ENCODE measurements around the gene CMC1.
A peak's percentile ranks its signal among the peaks of the same experiment; 100 is the strongest.

Gene CMC1

GRCh38 chr3:28294667-28295413, 53.4 kb downstream of the CMC1 start:
- DNase-seq: no peak
- no peaks in the 10 kb centered on the region for H3K4me1 ChIP-seq (ENCODE audit: control insufficient read depth, insufficient read depth, low read length, poor library complexity, severe bottlenecking)
- H3K36me3 ChIP-seq (ENCODE audit: control insufficient read depth, insufficient read depth, low read length): no peaks in the 10 kb centered on the region
- H3K27ac ChIP-seq (ENCODE audit: insufficient read depth, low read length, poor library complexity, severe bottlenecking): no peak overlapping the region
- no peaks in the 10 kb centered on the region for H3K9me3 ChIP-seq (ENCODE audit: control insufficient read depth, low read length)
- H3K27me3 ChIP-seq (replicated peaks; ENCODE audit: control insufficient read depth, insufficient read depth, low read length, poor library complexity, severe bottlenecking): no peaks in the 10 kb centered on the region
- H3K4me3 ChIP-seq (ENCODE audit: insufficient read depth, low read depth, low read length, poor library complexity, severe bottlenecking): no peak overlapping the region

- no peaks in the 10 kb centered on the region for H3K27me3 ChIP-seq (replicated peaks; ENCODE audit: control insufficient read depth, insufficient read depth, low read length, poor library complexity, severe bottlenecking)
- no peak for DNase-seq
- H3K36me3 ChIP-seq (ENCODE audit: control insufficient read depth, insufficient read depth, low read length): no peaks in the 10 kb centered on the region
- H3K27ac ChIP-seq (ENCODE audit: insufficient read depth, low read length, poor library complexity, severe bottlenecking): no peak overlapping the region
- no peaks in the 10 kb centered on the region for H3K9me3 ChIP-seq (ENCODE audit: control insufficient read depth, low read length)
- no peak overlapping the region for H3K4me3 ChIP-seq (ENCODE audit: insufficient read depth, low read depth, low read length, poor library complexity, severe bottlenecking)
- no peaks in the 10 kb centered on the region for H3K4me1 ChIP-seq (ENCODE audit: control insufficient read depth, insufficient read depth, low read length, poor library complexity, severe bottlenecking)
Observed at GRCh38 chr3:28295898-28296490, 54.6 kb downstream of the CMC1 start.

- no peak overlapping the region for H3K27ac ChIP-seq (ENCODE audit: insufficient read depth, low read length, poor library complexity, severe bottlenecking)
- no peak for DNase-seq
- no peaks in the 10 kb centered on the region for H3K27me3 ChIP-seq (replicated peaks; ENCODE audit: control insufficient read depth, insufficient read depth, low read length, poor library complexity, severe bottlenecking)
- no peak overlapping the region for H3K4me3 ChIP-seq (ENCODE audit: insufficient read depth, low read depth, low read length, poor library complexity, severe bottlenecking)
- H3K36me3 ChIP-seq (ENCODE audit: control insufficient read depth, insufficient read depth, low read length): no peaks in the 10 kb centered on the region
- no peaks in the 10 kb centered on the region for H3K9me3 ChIP-seq (ENCODE audit: control insufficient read depth, low read length)
- no peaks in the 10 kb centered on the region for H3K4me1 ChIP-seq (ENCODE audit: control insufficient read depth, insufficient read depth, low read length, poor library complexity, severe bottlenecking)
Observed at GRCh38 chr3:28299705-28300104, 58.3 kb downstream of the CMC1 start.

- no peak overlapping the region for H3K27ac ChIP-seq (ENCODE audit: insufficient read depth, low read length, poor library complexity, severe bottlenecking)
- no peak overlapping the region for H3K4me3 ChIP-seq (ENCODE audit: insufficient read depth, low read depth, low read length, poor library complexity, severe bottlenecking)
- no peaks in the 10 kb centered on the region for H3K4me1 ChIP-seq (ENCODE audit: control insufficient read depth, insufficient read depth, low read length, poor library complexity, severe bottlenecking)
- H3K9me3 ChIP-seq (ENCODE audit: control insufficient read depth, low read length): no peaks in the 10 kb centered on the region
- H3K36me3 ChIP-seq (ENCODE audit: control insufficient read depth, insufficient read depth, low read length): no peaks in the 10 kb centered on the region
- no peak for DNase-seq
- H3K27me3 ChIP-seq (replicated peaks; ENCODE audit: control insufficient read depth, insufficient read depth, low read length, poor library complexity, severe bottlenecking): no peaks in the 10 kb centered on the region
Observed at GRCh38 chr3:28300345-28300962, 59.0 kb downstream of the CMC1 start.

GRCh38 chr3:28301688-28302087, 60.3 kb downstream of the CMC1 start:
- Histone ChIP-seq H3K27ac (ENCODE audit: insufficient read depth, low read length, poor library complexity, severe bottlenecking) (no peak overlapping the region), H3K36me3 (ENCODE audit: control insufficient read depth, insufficient read depth, low read length) (no peaks in the 10 kb centered on the region), H3K4me3 (ENCODE audit: insufficient read depth, low read depth, low read length, poor library complexity, severe bottlenecking) (no peak overlapping the region), H3K9me3 (ENCODE audit: control insufficient read depth, low read length) (no peaks in the 10 kb centered on the region), H3K27me3 (replicated peaks; ENCODE audit: control insufficient read depth, insufficient read depth, low read length, poor library complexity, severe bottlenecking) (no peaks in the 10 kb centered on the region), H3K4me1 (ENCODE audit: control insufficient read depth, insufficient read depth, low read length, poor library complexity, severe bottlenecking) (no peaks in the 10 kb centered on the region)
- DNase-seq: no peak

- DNase-seq: no peak
- no peak overlapping the region for H3K27ac ChIP-seq (ENCODE audit: insufficient read depth, low read length, poor library complexity, severe bottlenecking)
- no peaks in the 10 kb centered on the region for H3K27me3 ChIP-seq (replicated peaks; ENCODE audit: control insufficient read depth, insufficient read depth, low read length, poor library complexity, severe bottlenecking)
- H3K4me3 ChIP-seq (ENCODE audit: insufficient read depth, low read depth, low read length, poor library complexity, severe bottlenecking): no peak overlapping the region
- no peaks in the 10 kb centered on the region for H3K36me3 ChIP-seq (ENCODE audit: control insufficient read depth, insufficient read depth, low read length)
- no peaks in the 10 kb centered on the region for H3K9me3 ChIP-seq (ENCODE audit: control insufficient read depth, low read length)
- H3K4me1 ChIP-seq (ENCODE audit: control insufficient read depth, insufficient read depth, low read length, poor library complexity, severe bottlenecking): no peaks in the 10 kb centered on the region
Observed at GRCh38 chr3:28308196-28308595, 66.8 kb downstream of the CMC1 start.

GRCh38 chr3:28315711-28316110, 74.3 kb downstream of the CMC1 start:
- H3K27me3 ChIP-seq (replicated peaks; ENCODE audit: control insufficient read depth, insufficient read depth, low read length, poor library complexity, severe bottlenecking): no peaks in the 10 kb centered on the region
- DNase-seq: no peak
- H3K4me1 ChIP-seq (ENCODE audit: control insufficient read depth, insufficient read depth, low read length, poor library complexity, severe bottlenecking): no peaks in the 10 kb centered on the region
- no peak overlapping the region for H3K27ac ChIP-seq (ENCODE audit: insufficient read depth, low read length, poor library complexity, severe bottlenecking)
- no peaks in the 10 kb centered on the region for H3K36me3 ChIP-seq (ENCODE audit: control insufficient read depth, insufficient read depth, low read length)
- H3K4me3 ChIP-seq (ENCODE audit: insufficient read depth, low read depth, low read length, poor library complexity, severe bottlenecking): no peak overlapping the region
- no peaks in the 10 kb centered on the region for H3K9me3 ChIP-seq (ENCODE audit: control insufficient read depth, low read length)

GRCh38 chr3:28316226-28316625, 74.8 kb downstream of the CMC1 start:
- H3K9me3 ChIP-seq (ENCODE audit: control insufficient read depth, low read length): no peaks in the 10 kb centered on the region
- H3K27me3 ChIP-seq (replicated peaks; ENCODE audit: control insufficient read depth, insufficient read depth, low read length, poor library complexity, severe bottlenecking): no peaks in the 10 kb centered on the region
- no peak for DNase-seq
- H3K4me1 ChIP-seq (ENCODE audit: control insufficient read depth, insufficient read depth, low read length, poor library complexity, severe bottlenecking): no peaks in the 10 kb centered on the region
- no peak overlapping the region for H3K4me3 ChIP-seq (ENCODE audit: insufficient read depth, low read depth, low read length, poor library complexity, severe bottlenecking)
- H3K27ac ChIP-seq (ENCODE audit: insufficient read depth, low read length, poor library complexity, severe bottlenecking): no peak overlapping the region
- no peaks in the 10 kb centered on the region for H3K36me3 ChIP-seq (ENCODE audit: control insufficient read depth, insufficient read depth, low read length)

- Histone ChIP-seq H3K4me3 (ENCODE audit: insufficient read depth, low read depth, low read length, poor library complexity, severe bottlenecking) (no peak overlapping the region), H3K27ac (ENCODE audit: insufficient read depth, low read length, poor library complexity, severe bottlenecking) (no peak overlapping the region), H3K27me3 (replicated peaks; ENCODE audit: control insufficient read depth, insufficient read depth, low read length, poor library complexity, severe bottlenecking) (no peaks in the 10 kb centered on the region), H3K36me3 (ENCODE audit: control insufficient read depth, insufficient read depth, low read length) (no peaks in the 10 kb centered on the region), H3K9me3 (ENCODE audit: control insufficient read depth, low read length) (no peaks in the 10 kb centered on the region), H3K4me1 (ENCODE audit: control insufficient read depth, insufficient read depth, low read length, poor library complexity, severe bottlenecking) (no peaks in the 10 kb centered on the region)
- peak in 2 of 3 donors; percentile 1 to 8 for DNase-seq
Observed at GRCh38 chr3:28317438-28318022, 76.1 kb downstream of the CMC1 start.

GRCh38 chr3:28320981-28321380, 79.6 kb downstream of the CMC1 start:
- Histone ChIP-seq H3K4me1 (ENCODE audit: control insufficient read depth, insufficient read depth, low read length, poor library complexity, severe bottlenecking) (no peaks in the 10 kb centered on the region), H3K36me3 (ENCODE audit: control insufficient read depth, insufficient read depth, low read length) (peaks cover 9% of the 10 kb centered on the region), H3K27ac (ENCODE audit: insufficient read depth, low read length, poor library complexity, severe bottlenecking) (no peak overlapping the region), H3K9me3 (ENCODE audit: control insufficient read depth, low read length) (no peaks in the 10 kb centered on the region), H3K4me3 (ENCODE audit: insufficient read depth, low read depth, low read length, poor library complexity, severe bottlenecking) (no peak overlapping the region), H3K27me3 (replicated peaks; ENCODE audit: control insufficient read depth, insufficient read depth, low read length, poor library complexity, severe bottlenecking) (no peaks in the 10 kb centered on the region)
- DNase-seq: no peak
